Measurements from ENCODE around the gene PIWIL4. TPM values are rescaled to one million over a fixed set of nuclear protein-coding genes. Genes with fewer than 3 reads are reported as not detected.

Gene PIWIL4
- total and polyA plus RNA-seq, 9 of the 15 experiments (the other 6 are each of a cell fraction or from before 2014, with no cell fraction given): 6.3 to 17.0 (median 10.8) TPM

- TF ChIP-seq, protein P1, sequence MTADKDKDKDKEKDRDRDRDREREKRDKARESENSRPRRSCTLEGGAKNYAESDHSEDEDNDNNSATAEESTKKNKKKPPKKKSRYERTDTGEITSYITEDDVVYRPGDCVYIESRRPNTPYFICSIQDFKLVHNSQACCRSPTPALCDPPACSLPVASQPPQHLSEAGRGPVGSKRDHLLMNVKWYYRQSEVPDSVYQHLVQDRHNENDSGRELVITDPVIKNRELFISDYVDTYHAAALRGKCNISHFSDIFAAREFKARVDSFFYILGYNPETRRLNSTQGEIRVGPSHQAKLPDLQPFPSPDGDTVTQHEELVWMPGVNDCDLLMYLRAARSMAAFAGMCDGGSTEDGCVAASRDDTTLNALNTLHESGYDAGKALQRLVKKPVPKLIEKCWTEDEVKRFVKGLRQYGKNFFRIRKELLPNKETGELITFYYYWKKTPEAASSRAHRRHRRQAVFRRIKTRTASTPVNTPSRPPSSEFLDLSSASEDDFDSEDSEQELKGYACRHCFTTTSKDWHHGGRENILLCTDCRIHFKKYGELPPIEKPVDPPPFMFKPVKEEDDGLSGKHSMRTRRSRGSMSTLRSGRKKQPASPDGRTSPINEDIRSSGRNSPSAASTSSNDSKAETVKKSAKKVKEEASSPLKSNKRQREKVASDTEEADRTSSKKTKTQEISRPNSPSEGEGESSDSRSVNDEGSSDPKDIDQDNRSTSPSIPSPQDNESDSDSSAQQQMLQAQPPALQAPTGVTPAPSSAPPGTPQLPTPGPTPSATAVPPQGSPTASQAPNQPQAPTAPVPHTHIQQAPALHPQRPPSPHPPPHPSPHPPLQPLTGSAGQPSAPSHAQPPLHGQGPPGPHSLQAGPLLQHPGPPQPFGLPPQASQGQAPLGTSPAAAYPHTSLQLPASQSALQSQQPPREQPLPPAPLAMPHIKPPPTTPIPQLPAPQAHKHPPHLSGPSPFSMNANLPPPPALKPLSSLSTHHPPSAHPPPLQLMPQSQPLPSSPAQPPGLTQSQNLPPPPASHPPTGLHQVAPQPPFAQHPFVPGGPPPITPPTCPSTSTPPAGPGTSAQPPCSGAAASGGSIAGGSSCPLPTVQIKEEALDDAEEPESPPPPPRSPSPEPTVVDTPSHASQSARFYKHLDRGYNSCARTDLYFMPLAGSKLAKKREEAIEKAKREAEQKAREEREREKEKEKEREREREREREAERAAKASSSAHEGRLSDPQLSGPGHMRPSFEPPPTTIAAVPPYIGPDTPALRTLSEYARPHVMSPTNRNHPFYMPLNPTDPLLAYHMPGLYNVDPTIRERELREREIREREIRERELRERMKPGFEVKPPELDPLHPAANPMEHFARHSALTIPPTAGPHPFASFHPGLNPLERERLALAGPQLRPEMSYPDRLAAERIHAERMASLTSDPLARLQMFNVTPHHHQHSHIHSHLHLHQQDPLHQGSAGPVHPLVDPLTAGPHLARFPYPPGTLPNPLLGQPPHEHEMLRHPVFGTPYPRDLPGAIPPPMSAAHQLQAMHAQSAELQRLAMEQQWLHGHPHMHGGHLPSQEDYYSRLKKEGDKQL (CRISPR knock-in tag; IDR thresholded peaks at IDR 0.05; ENCODE audit: borderline replicate concordance): no peak
- TF ChIP-seq CBX5 (IDR thresholded peaks at IDR 0.05; ENCODE audit: borderline replicate concordance, low read depth): no peak
- TF ChIP-seq MXI1 (IDR thresholded peaks at IDR 0.05; ENCODE audit: low read depth, low read length): no peak
- no peak for TF ChIP-seq GABPB2 (CRISPR knock-in tag; conservative IDR thresholded peaks at IDR 0.05)
- TF ChIP-seq SUPT5H (IDR thresholded peaks at IDR 0.05): peak; percentile 89
- TF ChIP-seq IRF1 (CRISPR knock-in tag; IDR thresholded peaks at IDR 0.05; ENCODE audit: borderline replicate concordance): no peak
- peak; percentile 93 for TF ChIP-seq PHF8 (IDR thresholded peaks at IDR 0.05; ENCODE audit: borderline replicate concordance, low read length)
- no peak; the same call in 1 of the 2 replicates for TF ChIP-seq ILF3 (IDR thresholded peaks at IDR 0.05; ENCODE audit: borderline replicate concordance)
- no peak for TF ChIP-seq JUNB (CRISPR knock-in tag; conservative IDR thresholded peaks at IDR 0.05)
- no peak for TF ChIP-seq ZNF551 (CRISPR knock-in tag; IDR thresholded peaks at IDR 0.05)
- TF ChIP-seq, protein P2, sequence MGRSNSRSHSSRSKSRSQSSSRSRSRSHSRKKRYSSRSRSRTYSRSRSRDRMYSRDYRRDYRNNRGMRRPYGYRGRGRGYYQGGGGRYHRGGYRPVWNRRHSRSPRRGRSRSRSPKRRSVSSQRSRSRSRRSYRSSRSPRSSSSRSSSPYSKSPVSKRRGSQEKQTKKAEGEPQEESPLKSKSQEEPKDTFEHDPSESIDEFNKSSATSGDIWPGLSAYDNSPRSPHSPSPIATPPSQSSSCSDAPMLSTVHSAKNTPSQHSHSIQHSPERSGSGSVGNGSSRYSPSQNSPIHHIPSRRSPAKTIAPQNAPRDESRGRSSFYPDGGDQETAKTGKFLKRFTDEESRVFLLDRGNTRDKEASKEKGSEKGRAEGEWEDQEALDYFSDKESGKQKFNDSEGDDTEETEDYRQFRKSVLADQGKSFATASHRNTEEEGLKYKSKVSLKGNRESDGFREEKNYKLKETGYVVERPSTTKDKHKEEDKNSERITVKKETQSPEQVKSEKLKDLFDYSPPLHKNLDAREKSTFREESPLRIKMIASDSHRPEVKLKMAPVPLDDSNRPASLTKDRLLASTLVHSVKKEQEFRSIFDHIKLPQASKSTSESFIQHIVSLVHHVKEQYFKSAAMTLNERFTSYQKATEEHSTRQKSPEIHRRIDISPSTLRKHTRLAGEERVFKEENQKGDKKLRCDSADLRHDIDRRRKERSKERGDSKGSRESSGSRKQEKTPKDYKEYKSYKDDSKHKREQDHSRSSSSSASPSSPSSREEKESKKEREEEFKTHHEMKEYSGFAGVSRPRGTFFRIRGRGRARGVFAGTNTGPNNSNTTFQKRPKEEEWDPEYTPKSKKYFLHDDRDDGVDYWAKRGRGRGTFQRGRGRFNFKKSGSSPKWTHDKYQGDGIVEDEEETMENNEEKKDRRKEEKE (IDR thresholded peaks at IDR 0.05; ENCODE audit: borderline replicate concordance in 1 of 2, control insufficient read depth in 1 of 2, low read depth in 2 of 2, low read length in 1 of 2): no peak
- TF ChIP-seq PPARD (CRISPR knock-in tag; IDR thresholded peaks at IDR 0.05): no peak
- peak; percentile 91 for TF ChIP-seq GABPA (tag; conservative IDR thresholded peaks at IDR 0.05; ENCODE audit: low read depth)
- TF ChIP-seq BDP1 (IDR thresholded peaks at IDR 0.05; ENCODE audit: insufficient read depth, insufficient read length): no peak
- 0 out of 2 replicates have a peak, but pooled peaks have one; percentile 38 for TF ChIP-seq ZSCAN32 (CRISPR knock-in tag; IDR thresholded peaks at IDR 0.05)
- TF ChIP-seq POLR2H (tag; IDR thresholded peaks at IDR 0.05; ENCODE audit: low read depth): peak; percentile 86
- TF ChIP-seq CHD1 (IDR thresholded peaks at IDR 0.05; ENCODE audit: low read length): no peak
- no peak for TF ChIP-seq C11orf30 (IDR thresholded peaks at IDR 0.05; ENCODE audit: low read depth)
These were observed 23.2 kb upstream of the PIWIL4 start, which contains the start of gene FUT4 (continued) for GRCh38 chr11:94543695-94544645.
